GM18498 (cell line): ENCODE measurements around the gene PRSS38.

Source experiments
- ATAC-seq: cut with Tn5 transposase; IDR thresholded peaks from one replicate; pipeline ENCODE4 v1.9.1; 2021; ENCODE audit warnings: mild to moderate bottlenecking, moderate library complexity; ENCODE audit not compliant: unreplicated experiment

PRSS38 gene

GRCh38 chr1:227792216-227793078 is 23.0 kb upstream of the PRSS38 start:
- no peak for ATAC-seq

DNA sequence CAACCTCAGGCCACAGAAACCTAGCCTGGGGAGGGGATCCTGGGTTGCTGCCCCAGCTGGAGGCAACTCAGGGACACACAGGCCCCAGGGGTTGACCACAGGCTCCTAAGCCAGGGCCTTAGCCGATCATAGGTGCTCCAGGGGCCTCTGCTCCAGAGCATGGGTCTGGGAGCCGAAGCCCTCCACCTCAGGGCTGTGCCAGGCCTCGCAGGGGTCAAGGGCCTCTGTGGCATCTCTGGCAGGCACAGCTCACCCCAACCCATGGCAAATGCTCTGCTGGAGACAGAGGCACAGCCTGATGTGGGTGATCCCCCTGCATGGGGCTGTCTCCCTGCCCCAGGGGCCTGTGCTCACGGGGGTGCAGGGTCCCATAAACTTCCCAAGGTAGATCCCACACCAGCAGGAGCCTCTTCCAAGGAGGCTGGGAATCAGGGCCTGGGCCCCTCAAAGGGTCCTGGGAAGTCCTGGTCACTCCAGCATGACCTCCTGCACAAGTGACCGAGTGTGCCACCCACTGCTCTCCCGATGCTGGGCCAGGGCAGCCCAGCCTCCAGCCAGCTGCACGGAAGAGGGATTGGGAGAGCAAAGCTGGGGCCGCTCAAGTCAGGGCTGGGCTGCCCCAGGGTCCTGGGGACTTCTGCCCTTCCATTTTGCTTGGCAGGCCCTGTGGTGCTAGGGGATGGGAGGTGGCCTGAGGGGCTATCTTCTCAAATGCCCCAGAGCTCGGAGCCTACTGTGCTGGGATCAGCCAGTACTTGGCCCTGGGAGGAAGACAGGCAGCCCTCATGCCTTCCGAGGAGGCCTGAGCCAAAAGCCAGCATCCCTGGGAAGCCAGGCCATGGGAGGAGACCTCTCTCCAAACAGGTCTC is 22.2 kb upstream of the PRSS38 start:
- no peak for ATAC-seq

DNA sequence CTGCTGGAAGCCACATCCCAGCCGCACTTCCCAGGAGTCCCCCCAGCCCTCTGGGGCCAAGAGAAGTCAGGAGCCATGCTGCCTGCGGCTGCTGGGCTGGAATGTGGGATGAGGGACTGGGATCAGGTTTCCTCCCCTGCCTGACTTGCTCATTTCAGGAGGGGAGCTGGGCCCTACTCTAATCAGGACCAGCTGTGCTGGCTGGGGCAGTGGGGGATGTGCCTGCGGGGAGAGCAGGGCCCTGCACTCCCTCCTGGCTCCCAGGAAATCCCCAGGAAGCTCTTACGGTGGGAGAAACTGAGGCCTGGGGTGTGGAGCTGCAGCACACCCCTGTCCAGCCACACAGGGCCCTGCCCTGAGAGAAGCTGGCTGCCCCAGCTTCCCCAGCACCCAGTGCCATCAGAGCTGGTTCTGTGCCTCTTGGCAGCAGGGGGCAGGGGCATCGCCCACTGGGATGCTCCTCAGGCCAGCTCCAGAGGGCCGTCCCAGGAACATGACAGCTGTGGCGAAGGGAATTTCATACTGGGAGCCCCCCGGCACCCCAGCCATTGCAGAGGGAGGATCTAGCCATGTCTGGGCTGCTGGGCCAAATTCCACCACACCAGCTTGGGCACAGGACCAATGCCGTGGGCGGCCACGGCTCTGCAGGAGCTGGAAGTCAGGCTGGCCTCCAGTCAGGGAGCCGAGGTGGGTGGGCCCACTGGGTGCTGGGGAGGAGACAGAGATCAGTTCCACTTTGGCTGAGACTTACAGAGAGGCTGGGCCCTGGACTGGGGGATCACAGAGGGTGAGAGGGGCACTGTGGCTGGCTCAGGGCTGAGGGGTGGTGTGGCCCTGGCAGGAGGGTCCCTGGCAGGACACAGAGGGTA is 21.3 kb upstream of the PRSS38 start:
- no peak for ATAC-seq

DNA sequence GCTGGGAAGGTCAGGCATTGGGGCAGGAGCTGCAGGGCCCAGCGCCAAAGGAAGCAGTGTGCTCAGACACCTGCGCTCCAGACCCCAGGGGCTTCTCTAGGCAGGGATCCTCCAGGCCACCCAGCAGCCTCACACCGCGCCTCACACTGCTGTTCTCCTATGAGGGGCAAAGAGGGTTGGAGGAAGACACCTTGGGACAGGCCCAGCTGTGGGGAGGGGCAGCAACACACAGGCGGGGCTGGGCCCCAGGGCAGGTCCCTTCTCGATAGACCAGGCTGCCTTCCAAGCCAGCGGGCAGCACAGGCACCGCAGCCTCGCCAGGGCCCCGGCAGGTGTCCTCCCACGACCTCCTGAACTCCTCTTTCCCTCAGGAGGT is 20.7 kb upstream of the PRSS38 start:
- no peak for ATAC-seq

DNA sequence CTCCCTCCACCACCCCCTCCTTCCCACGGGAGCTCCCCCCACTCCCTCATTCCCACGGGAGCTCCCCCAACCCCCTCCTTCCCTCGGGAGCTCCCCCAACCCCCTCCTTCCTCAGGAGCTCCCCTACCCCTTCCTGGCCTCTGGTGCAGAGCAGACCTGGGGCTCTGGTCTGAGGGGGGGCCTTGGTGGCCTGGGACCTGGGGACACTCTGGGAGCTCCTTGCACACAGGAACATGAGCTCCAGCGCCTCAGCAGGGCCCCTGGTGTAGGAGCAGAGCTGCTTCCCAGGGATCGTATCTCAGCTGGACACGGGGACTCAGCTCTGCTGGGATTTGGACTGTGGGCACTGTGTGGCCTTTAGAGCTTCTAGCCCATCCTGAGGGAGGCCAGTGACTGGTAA is 19.7 kb upstream of the PRSS38 start:
- ATAC-seq = no peak

DNA sequence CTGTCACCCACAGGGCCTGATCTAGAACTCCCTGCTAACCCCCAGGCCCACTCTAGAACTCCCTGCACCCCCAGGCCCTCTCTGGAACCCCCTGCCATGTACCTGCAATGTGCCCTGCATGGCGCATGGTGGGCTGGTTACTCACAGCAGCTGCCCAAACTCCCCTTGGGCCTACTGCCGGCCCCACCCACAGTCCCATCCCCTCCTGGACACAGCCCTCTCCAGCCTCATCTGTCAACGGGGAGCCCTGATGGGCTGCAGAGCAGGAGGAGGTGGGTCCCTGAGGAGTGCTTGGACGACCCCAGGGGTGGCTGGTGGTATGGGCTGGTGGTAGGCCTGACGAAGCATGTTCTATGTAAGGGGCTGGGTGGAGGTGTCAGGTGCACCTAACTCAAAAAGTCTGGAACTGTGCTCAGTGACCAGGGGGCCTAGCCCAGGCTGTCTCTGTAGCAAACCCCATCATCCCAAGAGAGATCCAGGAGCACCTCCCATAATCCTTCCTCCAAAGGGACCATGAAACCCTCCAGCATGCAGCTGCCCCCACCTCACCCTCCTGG is 19.0 kb upstream of the PRSS38 start:
- ATAC-seq = no peak

DNA sequence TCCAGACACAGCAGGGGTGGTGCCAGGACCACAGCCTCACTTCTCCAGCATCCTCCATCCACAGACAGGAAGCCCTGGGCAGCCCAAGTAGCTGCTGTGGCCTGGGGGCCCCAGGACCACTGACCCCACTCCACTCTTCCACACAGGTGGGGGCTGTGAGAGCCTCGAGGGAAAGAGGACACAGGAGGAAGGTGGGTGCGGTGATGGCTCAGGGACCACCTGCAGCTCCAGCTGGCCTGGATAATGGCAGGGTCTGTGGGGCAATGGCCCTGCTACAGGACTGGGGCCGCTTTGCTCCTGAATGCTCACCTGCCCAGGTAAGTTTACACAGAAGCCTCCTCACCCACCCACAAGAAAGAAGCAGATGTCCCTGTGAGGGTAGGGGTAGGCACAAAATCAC is 18.3 kb upstream of the PRSS38 start:
- no peak for ATAC-seq

GRCh38 chr1:227797625-227798024 is 17.9 kb upstream of the PRSS38 start:
- ATAC-seq = no peak

DNA sequence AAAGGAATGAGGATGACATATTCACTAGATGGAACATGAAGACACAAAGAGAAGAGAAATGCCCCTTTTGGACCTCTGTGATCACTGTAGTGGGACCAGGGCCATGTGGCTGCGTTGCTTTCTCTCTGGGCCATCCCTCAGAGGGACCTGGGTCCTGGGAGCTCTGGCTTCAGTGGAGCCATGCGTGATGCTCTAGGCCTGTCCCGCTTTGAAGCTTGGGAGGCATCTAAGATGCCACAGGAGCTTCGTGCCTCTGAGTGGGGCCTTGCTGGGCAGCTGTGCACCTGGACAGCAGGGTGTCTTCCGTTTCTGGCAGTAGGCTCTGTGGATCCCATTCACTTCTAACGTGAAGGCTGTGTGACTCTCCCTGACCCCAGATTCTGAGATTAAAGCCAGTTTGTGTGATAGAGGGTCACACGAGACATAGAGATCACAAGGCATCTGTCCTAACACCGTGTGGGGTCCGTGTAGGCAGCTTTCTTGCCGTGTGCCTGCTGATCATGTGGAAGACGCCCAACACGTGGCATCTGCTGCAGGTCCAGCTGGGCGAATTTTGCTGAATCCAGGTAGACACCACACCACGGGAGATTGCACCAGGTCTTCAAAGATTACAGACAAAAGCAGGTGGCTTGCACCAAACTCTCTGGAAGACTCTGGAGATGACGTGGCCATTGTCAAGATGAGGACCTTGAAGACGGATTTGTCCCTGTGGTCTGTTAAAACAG is 17.2 kb upstream of the PRSS38 start:
- ATAC-seq = no peak

DNA sequence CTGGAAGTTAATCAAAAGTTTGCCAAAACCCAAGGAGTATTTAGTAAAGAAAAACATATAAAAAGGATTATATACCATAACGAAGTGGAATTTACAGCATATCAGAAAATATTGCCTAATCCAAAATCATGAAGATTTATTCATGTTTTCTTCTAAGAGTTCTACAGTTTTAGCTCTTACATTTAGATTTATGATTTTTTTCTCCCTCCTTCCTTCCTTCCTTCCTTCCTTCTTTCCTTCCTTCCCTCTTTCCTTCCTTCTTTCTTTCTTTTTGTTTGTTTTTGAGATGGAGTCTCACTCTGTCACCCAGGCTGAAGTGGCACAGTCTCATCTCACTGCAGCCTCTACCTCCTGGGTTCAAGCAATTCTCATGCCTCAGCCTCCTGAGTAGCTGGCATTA is 15.7 kb upstream of the PRSS38 start:
- no peak for ATAC-seq

DNA sequence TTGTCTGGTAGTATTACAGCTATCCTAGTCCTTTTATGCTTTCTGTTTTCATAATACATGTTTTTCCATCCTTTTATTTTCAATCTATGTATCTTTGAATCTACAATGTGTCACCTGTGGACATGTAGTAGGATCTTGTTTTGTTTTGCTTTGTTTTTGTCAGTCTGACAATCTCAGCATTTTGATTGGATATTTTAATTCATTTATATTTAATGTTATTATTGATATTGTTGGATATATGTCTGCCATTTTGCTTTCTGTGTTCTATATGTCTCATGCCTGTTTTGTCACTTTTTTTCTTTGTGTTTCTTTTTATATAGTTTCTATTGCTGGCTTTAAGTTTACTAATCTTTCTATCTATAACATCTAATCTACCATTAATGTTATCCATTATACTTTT is 11.5 kb upstream of the PRSS38 start:
- no peak for ATAC-seq

DNA sequence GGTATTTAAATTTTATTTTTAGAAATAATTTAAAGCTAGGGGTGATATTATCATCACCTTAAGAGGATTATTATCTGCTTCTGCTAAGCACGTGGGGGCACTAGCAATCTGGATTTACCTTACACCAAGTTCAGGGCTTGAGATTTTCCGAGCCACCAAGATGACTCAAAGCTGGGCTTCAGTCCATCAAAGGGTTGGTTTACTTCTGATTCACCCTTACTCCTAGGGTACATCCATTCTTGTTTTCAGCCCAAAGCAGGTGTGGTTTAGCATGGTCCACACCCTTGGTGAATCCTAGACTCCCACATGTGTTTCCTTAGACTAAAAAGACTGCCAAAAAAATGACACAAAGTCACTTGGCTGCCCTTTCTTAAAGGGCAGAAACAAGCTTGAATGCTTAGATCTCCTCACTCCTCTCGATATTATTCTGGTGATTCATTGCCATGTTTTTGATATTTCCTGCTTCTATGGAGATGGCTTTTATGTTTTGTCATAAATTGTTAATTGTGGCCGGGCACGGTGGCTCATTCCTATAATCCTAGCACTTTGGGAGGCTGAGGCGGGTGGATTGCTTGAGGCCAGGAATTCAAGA is 9.8 kb upstream of the PRSS38 start:
- ATAC-seq = no peak

GRCh38 chr1:227808566-227808965 is 6.9 kb upstream of the PRSS38 start:
- ATAC-seq = no peak

GRCh38 chr1:227809026-227809425 is 6.4 kb upstream of the PRSS38 start:
- ATAC-seq = no peak

GRCh38 chr1:227813962-227814361 is 1.5 kb upstream of the PRSS38 start:
- no peak for ATAC-seq

GRCh38 chr1:227816750-227817446 is 1.4 kb downstream of the PRSS38 start:
- ATAC-seq = no peak

GRCh38 chr1:227823537-227823936 is 8.1 kb downstream of the PRSS38 start:
- no peak for ATAC-seq

GRCh38 chr1:227824204-227824603 is 8.7 kb downstream of the PRSS38 start:
- no peak for ATAC-seq

DNA sequence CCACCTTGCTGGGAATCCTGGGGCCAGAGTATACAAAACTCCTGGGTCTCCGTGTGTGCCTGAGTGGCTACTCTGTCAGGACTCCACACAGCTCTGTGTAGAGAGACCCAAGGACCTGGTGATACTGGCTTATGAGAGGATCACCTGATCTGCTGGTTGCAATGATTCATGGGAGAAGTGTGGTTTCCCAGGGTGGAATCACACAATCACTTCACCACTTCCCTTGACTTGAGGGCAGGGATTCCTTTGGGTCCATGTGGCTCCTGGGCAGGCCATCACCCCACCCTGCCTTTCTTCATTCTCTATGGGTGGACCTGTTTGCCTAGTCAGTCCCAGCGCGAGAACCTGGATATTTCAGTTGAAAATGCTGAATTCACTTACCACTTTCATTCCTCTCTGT is 13.3 kb downstream of the PRSS38 start:
- no peak for ATAC-seq
